Kidney capillary endothelial cell (primary cell): ENCODE data around the gene CLIP2.
"Not testable (repeated sequence)": the region's sequence is repeated elsewhere in the genome, so short reads cannot be mapped to it uniquely, and the experiment has no call there.

ENCODE experiments used
- DNase-seq: peaks from one replicate; pipeline ENCODE4 v3.0.0-alpha.2; 2018; ENCODE audit warnings: low spot score

The CLIP2 gene

DNA sequence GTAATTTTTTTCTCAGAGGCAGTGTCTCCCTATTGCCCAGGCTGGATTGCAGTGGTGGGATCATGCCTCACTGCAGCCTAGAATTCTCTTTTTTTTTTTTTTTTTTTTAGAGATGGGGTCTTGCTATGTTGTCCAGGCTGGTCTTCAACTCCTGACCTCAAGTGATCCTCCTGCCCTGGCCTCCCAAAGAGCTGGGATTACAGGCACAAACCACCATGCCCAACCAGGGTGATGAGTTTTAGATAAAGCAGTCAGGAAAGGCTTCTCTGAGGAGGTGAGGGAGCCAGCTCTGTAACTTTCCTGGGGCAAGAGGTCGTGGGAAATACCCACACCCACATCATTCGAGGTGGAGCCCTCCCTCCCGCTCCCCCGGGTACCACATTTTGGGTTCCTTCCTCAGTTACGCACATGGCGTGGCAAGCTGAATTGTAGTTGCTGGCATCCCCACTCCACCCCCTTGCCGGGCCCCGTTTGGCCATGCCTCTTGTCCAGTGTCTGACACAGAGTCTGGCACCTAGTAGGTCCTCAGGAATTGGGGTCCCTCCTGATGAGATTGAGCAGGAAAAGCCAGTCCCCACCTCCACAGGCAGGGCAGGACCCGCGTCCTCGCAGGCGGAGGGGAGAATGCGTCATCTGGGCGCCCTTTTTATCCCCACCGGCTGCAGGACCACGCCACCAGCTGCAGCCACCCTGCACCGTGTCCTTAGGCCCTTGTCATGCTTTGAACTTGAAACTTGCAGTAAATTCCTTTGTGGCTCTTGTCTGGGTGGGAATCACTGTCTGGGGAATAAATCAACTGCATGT lies 43.4 kb downstream of the CLIP2 start:
- DNase-seq: no peak

DNA sequence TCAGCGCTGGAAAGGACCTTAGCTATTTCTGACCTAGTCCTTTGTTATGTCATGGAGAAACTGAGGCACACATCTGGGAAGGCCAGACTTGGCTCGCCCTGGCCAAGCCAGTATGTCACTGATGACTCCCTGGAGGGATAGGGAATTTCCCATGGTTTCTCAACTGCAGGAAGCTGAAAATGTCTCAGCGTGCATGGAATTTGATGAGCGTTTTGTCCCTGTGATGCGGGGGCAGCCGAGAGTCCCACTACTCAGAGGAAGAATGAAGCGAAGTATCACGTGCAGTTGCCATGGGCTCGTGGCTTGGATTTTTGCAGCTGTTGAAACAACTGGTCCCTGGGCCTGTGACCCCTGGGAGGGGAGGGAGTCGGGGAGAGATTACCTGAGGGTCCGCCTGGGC lies 44.8 kb downstream of the CLIP2 start:
- no peak for DNase-seq

DNA sequence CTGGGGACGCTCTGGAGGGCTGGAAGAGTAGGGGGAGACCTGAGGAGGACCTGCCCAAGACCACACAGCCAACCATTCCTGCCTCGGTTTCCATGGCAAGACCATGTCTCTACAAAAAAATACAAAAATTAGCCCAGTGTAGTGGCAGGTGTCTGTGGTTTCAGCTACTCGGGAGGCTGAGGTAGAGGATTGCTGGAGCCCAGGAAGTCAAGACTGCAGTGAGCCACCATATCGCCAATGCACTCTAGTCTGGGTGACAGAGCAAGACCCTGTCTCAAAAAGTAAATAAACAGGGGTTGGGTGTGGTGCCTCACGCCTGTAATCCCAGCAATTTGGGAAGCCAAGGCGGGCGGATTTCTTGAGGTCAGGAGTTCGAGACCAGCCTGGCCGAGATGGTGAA lies 48.7 kb downstream of the CLIP2 start:
- no peak for DNase-seq

DNA sequence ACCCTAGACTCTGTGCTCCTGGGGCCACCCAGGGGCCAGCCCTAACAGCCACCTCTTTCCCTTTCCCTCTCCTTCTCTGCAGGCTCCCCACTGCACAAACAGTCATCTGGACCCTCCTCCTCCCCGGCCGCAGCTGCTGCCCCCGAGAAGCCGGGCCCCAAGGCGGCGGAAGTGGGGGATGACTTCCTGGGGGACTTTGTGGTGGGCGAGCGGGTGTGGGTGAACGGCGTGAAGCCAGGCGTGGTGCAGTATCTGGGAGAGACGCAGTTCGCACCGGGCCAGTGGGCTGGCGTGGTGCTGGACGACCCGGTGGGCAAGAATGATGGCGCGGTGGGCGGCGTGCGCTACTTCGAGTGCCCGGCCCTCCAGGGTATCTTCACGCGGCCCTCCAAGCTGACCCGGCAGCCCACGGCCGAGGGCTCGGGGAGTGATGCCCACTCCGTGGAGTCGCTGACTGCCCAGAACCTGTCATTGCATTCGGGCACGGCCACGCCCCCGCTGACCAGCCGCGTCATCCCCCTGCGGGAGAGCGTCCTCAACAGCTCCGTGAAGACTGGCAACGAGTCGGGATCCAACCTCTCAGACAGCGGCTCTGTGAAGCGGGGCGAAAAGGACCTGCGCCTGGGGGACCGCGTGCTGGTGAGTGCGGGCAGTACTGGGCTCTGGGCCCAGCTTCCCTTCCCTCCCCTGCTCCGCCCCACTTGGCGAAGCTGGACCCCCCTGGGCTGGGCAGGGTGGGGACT lies 49.3 kb downstream of the CLIP2 start:
- DNase-seq: no peak

DNA sequence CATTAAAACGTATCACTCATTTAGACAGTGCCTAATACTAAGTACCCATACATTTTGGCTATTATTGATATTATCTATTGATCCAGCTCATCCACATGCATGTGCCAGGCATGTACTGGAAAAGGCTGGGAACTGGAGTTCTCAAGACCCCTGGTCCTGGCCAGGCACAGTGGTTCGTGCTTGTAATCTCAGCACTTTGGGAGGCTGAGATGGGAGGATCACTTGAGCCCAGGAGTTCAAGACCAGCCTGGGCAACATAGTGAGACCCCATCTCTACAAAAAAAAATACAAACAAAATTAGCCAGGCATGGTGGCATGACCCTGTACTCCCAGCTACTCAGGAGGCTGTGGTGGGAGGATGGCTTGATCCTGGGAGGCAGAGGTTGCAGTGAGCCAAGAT lies 50.4 kb downstream of the CLIP2 start:
- DNase-seq: not testable (repeated sequence)

DNA sequence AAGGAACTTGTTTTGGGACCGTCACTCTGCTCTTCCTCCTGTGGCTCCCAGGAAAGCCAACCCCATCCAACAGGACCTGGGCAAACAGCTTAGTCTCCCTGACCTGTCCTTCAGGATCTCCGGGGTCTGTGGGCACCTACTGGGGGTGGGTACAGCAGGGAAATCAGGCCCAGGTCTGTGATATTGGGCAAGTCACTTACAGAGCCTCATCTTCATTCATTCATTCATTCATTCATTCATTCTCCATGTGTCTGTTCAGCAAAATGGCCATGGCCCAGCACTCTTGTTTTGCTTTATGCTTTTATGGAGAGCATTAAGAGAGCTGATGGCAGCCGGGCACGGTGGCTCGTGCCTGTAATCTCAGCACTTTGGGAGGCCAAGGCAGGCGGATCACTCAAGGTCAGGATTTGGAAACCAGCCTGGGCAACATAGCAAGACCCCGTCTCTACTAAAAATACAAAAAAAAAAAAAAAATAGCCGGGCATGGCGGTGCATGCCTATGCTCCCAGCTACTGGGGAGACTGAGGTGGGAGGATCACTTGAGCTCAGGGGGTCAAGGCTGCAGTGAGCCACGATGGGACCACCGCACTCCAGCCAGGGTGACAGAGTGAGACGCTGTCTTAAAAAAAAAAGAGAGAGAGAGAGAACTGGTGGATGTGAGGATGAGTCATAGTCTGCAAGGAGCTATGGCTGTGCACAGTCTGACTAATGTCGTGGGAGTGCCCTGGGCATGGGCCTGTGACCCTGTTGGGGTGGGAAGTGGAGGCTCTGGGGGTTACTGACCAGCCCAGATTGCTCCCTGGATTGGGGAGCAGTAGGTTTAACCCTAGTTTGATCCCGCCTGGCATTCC lies 54.3 kb downstream of the CLIP2 start:
- DNase-seq: peak; percentile 68

DNA sequence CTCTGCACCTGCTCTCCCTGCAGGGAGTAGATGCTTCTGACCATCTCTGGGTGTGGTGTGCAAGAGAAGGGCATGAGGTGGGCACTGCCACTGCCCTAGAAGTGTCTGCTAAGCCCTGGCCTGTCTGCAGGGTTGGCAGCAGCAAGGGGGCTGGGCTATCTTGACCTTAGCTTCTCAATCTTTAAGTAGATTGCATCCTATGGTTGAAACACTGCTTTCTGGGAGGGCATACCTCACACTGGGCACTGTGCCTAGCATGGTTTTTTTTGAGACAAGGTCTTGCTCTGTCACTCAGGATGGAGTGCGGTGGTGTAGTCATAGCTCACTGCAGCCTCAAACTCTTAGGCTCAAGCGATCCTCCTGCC lies 54.9 kb downstream of the CLIP2 start:
- no peak for DNase-seq

DNA sequence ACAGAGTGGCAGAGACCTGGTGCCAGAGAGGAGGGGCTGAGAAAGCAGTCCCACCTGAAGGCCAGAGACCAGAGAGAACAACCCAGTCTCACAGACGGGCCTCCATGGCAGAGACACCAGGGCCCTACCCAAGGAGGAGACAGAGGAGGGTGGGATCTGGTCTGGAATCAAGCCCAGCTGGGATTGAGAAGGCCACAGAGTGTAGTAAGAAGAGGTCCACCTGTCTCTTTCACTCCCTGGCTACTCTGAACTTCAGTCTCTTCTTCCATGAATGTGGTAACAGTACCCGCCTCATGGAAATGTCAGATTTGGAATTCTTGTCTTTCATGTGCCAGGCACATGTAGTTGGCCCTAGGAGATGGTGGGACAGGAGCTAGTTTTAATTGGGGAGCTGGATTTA lies 55.6 kb downstream of the CLIP2 start:
- no peak for DNase-seq

DNA sequence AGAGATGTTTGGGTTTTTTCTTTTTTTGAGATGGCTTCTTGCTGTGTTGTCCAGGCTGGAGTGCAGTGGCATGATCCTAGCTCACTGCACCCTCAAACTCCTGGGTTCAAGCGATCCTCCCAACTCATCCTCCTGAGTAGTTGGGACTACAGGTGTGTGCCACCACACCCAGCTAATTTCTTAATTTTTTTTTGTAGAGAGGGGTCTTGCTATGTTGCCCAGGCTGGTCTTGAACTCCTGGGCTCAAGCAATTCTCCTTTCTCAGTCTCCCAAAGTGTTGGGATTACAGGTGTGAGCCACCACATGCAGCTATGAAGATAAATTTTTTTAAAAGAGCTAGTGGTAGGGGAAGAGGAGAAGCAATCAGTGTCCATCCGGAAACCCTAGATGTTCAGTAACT lies 56.8 kb downstream of the CLIP2 start:
- no peak for DNase-seq

DNA sequence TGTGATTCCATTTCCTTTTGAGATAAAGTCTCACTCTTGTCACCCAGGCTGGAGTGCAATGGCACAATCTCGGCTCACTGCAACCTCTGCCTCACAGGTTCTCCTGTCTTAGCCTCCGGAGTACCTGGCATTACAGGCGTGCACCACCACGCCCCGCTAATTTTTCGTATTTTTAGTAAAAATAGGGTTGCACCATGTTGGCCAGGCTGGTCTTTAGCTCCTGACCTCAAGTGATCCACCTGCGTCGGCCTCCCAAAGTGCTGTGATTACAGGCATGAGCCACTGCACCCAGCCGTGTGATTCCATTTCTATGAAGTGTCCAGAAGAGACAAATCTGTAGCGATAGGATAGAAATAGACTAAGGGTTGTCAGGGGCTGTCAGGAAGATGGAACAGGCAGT lies 60.4 kb downstream of the CLIP2 start:
- DNase-seq: no peak

DNA sequence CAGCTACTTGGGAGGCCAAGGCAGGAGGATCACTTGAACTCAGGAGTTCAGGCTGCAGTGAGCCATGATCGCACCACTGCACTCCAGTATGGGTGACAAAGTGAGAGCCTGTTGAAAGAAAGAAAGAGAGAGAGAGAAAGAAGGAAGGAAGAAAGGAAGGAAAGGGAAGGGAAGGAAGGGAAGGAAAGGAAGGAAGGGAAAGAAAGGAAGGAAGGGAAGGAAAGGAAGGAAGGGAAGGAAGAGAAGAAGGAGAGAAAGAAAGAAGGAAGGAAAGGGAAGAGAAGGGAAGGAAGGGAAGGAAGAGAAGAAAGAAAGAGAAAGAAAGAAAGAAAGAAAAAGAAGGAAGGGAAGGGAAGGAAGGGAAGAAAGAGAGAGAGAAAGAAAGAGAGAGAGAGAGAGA lies 61.5 kb downstream of the CLIP2 start:
- no peak for DNase-seq

DNA sequence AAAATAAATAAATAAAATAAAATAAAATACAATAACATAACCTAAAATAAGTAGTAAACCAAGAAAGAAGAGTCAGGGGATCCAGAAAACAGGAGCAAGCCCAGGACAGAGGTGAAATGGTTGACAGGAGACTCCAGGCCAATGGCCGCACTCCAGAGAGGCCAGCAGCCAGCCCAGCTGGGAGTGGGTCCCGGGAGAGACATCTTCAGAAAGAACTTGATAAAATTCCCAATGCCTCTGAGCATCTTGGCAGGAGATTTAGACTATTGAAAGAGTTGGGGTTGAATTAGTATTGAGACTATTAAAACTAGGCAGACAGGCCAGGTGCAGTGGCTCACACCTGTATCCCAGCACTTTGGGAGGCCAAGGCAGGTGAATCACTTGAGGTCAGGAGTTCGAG lies 62.6 kb downstream of the CLIP2 start:
- DNase-seq: no peak

DNA sequence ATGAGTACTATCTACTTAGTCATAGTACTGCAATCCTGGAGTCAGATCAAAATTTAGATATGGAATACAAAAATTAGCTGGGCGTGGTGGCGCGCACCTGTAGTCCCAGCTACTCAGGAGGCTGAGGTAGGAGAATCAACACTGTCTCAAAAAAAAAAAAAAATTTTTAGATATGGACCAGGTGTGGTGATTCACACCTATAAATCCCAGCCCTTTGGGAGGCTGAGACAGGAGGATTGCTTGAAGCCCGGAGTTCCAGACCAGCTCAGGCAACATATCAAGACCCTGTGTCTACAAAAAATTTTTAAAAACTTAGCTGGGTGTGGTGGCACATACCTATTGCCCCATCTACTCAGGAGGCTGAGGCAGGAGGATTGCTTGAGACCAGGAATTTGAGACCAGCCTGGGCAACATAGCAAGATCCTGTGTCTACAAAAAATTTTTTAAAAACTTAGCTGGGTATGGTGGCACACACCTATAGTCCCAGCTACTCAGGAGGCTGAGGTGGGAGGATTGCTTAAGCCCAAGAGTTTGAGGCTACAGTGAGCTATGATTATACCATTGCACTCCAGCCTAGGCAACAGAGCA lies 63.4 kb downstream of the CLIP2 start:
- DNase-seq: not testable (repeated sequence)

DNA sequence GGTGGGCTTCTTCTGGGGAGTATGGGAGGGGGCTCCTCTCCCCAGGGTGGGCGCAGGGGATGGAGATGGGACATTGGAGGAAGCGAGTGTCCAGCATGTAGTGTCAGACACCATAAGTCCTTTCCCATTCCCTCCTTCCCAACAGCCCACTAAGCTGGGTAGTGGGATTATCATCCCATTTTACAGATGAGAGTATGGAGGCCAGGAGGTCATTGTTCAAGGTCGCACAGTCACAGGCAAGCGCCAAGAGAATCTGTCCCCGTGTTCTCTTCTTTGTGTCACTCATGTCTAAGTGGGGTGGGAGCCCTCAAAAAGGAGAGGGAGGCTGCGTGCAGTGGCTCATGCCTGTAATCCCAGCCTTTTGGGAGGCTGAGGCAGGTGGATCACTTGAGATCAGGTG lies 64.8 kb downstream of the CLIP2 start:
- no peak for DNase-seq

DNA sequence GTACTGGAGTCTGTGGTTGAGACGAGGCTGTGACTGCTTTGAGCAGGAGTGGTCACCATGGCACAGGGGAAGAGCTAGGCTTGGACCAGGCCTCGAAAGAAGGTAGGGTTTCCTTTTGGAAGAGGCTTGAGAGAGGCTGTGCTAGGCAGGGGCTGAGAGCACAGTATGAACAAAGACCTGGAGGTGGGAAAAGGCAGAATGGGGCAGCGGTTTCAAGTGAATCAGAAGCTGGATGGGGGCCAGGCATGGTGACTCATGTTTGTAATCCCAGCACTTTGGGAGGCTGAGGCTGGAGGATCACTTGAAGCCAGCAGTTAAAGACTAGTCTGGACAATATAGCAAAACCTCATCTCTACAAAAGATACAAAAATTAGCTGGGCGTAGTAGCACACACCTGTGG lies 65.9 kb downstream of the CLIP2 start:
- peak; percentile 78 for DNase-seq

DNA sequence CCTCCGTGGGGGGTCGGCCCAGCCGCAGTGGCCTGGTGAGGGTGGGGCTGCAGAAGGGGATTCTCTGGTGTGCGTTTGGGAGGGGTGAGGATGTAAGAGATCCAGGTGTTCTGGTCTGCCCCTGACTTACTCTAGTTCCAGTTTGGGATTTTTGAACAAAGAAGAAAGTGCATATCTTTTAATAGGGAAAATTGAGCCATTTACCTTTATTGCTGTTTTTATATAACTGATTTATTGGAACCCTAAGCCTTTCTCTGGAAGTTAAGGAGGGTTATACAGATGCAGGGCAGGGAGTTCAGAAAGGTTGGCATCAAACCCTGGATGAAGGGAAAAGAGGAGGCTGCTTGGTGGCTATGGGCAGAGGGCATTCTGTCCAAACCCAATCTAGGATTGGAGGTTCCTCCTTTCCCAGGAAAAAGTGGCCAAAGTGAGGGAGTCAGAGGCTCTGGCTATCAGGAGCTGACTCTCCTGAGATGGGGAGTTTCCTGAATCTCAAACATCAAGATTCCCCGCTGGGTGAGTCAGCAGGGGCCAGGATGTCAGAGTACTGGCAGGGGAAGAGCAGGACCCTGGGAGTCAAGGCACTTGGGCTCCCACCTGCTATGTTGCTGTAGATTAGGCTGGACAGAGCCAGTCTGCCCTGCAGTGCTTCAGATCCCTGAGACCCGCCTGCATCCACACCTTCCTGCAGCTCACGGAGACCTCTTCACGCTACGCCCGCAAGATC lies 67.5 kb downstream of the CLIP2 start:
- DNase-seq: no peak

DNA sequence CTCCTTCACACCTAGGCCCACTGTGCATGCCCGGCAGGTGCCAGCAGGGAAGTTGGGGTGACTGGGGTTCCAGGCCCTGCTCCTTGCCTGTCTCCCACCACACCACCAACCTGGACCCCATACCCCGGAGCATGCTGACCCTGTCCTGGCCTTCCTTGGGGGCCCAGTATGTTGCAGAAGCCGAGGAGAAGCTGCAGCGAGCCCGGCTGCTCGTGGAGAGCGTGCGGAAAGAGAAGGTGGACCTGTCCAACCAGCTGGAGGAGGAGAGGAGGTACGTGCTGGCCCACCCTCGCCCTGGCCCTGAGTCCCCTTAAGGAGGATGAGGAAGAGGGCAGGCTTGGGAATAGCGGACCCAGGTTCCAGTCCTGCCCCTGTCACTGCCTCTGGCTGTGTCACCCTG lies 70.8 kb downstream of the CLIP2 start:
- no peak for DNase-seq

DNA sequence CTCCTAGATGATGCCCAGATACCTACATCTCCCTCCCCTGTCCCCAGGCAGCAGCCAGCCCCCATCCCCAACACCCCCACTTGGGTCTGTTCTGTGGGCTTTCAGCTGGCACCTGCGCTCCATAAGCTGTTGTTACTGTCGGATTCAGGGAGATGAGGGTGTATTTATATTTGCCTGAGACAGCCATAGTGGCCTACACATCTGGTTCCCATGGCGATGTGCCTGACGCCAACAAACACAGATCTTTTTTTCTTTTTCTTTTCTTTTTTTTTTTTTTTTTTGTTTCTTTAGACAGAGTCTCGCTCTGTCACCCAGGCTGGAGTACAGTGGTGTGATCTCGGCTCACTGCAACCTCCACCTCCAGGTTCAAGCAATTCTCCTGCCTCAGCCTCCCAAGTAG lies 73.1 kb downstream of the CLIP2 start:
- no peak for DNase-seq

DNA sequence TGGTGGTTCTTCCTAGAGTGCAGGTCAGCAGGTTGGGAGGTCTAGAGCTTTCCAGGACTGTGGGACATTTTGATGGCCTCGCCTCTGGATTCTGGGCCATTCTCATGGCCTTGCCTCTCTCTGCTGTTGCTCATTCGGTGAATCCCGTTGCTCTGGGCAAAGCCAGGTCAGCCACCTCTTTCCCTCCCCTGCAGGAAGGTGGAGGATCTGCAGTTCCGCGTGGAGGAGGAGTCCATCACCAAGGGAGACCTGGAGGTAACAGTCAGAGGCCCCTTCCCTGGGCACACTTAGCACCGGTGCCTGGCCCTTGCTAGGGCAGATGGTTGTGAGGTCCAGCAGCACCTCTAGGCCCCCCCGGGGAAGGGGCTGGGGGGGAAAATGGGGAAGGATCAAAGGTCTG lies 74.9 kb downstream of the CLIP2 start:
- DNase-seq: no peak

DNA sequence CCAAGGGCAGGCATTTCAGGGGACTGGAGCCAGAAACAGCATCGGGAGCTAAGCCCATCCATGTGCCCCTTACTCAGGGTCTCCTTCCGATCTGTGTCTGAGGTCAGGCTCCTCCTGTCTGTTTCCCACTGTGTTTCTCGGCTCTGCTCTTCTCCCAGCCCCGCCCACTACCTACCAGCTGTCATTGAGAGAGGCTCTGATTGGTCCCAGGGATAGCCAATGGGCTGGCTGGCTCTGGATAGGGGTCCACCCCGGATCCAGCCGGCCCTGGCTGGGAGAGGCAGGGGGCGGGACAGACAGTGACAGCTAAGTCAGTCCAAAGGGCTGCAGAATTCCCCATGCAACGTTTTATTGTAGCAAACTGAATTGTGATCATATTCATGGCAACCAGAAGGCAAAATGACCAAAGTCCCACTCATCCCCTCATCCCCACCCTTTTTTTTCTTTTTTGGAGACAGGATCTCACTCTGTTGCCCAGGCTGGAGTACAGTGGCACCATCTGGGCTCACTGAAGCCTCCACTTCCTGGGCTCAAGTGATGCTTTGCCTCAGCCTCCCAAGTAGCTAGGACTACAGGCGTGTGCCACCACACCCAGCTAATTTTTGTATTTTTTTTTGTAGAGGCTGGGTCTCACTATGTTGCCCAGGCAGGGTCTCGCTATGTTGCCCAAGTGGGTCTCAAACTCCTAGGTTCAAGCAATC lies 76.3 kb downstream of the CLIP2 start:
- DNase-seq: peak; percentile 48
